Stimulated activated CD4-positive, alpha-beta T cell treated with anti-CD3 and anti-CD28 coated beads, Interleukin-4, amount 100 ng/mL, for 24 hours (primary cell): ENCODE results near the gene PC.
"Not testable (repeated sequence)": the region's sequence is repeated elsewhere in the genome, so short reads cannot be mapped to it uniquely, and the experiment has no call there.

Source experiments
- DNase-seq: peaks from one replicate; pipeline ENCODE4 v3.0.0-alpha.2; 2020

PC gene

GRCh38 chr11:66840317-66841091, 117.7 kb downstream of the PC start:
- DNase-seq: no peak

GRCh38 chr11:66835768-66836405, 122.3 kb downstream of the PC start:
- no peak for DNase-seq

DNA sequence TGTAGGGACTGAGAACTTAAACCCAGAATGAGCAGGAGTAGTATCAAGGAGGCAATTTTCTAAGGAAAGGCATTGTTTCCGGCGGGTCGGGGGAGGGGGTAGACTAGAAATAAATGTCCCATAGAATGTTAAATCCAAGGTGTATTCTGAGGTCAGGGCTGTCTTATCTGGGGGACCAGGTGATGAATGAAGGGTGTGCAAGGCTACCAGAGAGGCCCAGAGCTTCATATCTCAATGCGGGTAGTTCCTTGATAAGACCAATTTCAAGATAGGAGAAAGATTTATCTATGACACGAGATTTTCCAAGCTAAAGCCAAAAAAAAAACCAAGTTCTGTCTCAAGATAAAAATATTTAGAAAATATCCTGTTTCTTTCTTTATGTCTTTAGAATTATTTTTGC, 123.2 kb downstream of the PC start:
- DNase-seq: no peak

DNA sequence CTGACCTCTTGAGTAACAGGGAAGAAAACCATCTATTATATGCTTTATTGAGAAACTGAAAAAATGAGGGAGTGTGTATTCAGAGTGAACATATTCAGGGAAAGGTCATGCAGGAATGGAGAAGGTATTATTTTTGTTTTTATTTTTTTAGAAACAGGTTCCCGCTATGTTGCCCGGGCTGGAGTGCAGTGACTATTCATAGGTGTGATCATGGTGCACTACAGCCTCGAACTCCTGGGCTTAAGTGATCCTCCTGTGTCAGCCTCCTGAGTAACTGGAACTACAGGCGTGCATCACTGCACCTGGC, 123.7 kb downstream of the PC start:
- DNase-seq: no peak

DNA sequence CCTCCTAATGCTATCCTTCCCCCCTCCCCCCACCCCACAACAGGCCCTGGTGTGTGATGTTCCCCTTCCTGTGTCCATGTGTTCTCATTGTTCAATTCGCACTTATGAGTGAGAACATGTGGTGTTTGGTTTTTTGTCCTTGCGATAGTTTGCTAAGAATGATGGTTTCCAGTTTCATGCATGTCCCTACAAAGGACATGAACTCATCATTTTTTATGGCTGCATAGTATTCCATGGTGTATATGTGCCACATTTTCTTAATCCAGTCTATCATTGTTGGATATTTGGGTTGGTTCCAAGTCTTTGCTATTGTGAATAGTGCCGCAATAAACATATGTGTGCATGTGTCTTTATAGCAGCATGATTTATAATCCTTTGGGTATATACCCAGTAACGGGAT, 133.6 kb downstream of the PC start:
- DNase-seq: not testable (repeated sequence)

DNA sequence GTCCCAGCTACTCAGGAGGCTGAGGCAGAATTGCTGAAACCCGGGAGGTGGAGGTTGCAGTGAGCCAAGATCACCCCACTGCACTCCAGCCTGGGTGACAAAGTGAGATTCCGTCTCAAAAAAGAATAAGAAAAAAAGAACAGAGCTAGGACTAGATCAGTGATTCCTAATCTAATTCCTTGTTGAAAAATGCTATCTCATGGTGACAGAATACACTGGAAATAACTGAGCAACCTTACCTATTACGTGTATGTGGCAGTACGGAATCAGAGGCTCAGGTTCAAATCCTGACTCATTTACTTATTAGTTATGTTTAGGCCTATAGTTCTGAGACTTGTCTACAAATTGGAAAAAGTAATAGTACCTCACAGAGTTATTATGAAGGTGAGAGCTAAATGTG, 134.5 kb downstream of the PC start:
- no peak for DNase-seq

DNA sequence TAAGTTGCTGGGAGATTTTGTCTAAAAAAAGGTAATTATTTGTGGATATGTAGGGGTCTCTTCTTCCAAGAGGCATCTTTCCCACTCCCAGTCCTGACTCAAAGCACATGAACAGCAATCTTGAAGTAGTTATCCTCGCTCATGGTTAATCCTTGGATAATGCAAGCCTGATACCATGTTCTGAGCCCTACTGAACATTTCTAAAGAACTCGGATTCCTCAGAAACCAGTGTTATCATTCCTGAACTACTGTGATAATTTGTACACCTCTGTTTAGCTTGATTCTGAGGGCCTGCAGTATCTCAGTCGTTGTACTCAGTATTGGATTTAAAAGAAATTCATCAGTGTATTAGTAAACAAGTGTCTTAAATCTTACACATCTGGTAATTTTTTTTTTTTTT, 137.3 kb downstream of the PC start:
- no peak for DNase-seq

- no peak for DNase-seq
Observed at GRCh38 chr11:66820381-66820780, 137.8 kb downstream of the PC start.

DNA sequence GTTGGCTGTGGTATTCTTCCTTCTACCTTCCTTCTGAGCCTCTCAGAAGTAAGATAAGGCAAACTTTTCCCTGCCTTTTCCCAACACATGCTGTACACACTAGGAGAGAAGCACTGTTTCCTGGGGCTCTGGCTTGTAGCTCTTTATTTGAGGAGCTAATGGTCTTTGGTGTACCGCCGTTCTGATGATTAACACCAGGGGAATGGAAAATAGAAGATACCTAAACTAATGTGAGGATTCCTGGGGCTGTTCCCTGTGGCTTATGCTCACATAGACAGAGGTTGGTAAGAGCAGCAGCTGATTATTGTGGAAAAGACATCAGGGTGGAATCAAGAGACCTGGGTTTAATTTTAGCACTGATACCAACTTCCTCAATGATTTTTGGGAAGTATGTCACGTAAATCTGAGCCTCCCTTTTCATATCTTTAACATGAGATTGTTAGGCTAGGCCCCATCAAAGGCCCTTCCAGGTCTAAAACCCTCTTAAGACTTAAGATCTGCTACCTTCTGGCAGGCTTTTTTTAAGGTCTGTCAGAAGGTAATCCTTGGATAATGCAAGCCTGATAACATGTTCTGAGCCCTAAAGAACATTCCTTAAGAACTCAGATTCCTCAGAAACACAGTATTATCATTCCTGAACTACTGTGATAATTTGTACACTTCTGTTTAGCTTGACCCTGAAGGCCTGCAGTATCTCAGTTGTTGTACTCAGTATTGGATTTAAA, 139.8 kb downstream of the PC start:
- DNase-seq: no peak

GRCh38 chr11:66815646-66816045, 142.5 kb downstream of the PC start:
- DNase-seq: no peak

DNA sequence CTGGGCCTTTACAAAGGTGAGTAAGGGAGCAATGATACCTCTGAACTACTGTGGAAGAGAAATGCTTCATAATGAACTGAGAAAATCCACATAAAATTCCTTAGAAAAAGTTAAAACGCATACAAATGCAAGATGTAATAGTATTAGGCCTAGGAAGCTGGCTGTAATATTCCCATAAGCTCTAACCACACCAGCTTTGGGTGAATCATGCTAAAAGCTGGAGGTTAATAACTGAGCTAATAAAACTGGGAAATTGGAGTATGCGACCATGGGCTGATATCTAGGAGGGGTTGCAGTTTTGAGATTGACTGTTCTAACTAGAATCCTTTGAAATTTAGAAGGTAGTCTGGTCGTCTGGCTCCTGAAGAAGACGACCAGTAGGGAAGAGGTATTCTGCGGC, 143.5 kb downstream of the PC start:
- DNase-seq: no peak

- no peak for DNase-seq
Observed at GRCh38 chr11:66810576-66811185, 147.5 kb downstream of the PC start.

- no peak for DNase-seq
Observed at GRCh38 chr11:66809592-66809991, 148.6 kb downstream of the PC start.

GRCh38 chr11:66800720-66801428, 157.3 kb downstream of the PC start:
- DNase-seq: no peak

DNA sequence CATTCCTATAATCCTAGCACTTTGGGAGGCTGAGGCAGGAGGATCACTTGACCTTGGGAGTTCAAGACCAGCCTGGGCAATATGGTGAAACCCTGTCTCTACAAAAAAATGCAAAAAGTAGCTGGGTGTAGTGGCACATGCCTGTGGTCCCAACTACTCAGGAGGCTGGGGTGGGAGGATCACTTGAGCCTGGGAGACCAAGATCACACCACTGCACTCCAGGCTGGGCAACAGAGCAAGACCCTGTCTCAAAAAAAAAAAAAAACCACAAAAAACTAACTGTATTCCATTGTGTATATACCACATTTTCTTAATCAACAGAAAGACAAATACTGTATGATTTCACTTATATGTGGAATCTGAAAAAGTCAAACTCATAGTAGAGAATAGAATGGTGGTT, 158.4 kb downstream of the PC start:
- DNase-seq: not testable (repeated sequence)
